BLaER1 treated with 17β-estradiol and CSF1 and Interleukin-3, amounts not matched to agents 10 nM and 100 nM (cell line): ENCODE results near the gene PRCC.
A peak's percentile ranks its signal among the peaks of the same experiment; 100 is the strongest.

Experiments used
- H3K27ac ChIP-seq, 11 experiments: shearing (Covaris generic); formaldehyde crosslinking; 2 replicates each; pipeline ENCODE4 v1.8.1; 2022
- H3K27me3 ChIP-seq, 11 experiments: shearing (Covaris generic); formaldehyde crosslinking; 2 replicates each; pipeline ENCODE4 v1.8.1; 2022
- H3K36me3 ChIP-seq, 11 experiments: shearing (Covaris generic); formaldehyde crosslinking; 2 replicates each; pipeline ENCODE4 v1.8.1; 2022
- H3K4me1 ChIP-seq, 10 experiments: shearing (Covaris generic); formaldehyde crosslinking; 2 replicates each; pipeline ENCODE4 v1.8.1; 2022
- H3K4me2 ChIP-seq, 11 experiments: shearing (Covaris generic); formaldehyde crosslinking; 2 replicates each; pipeline ENCODE4 v1.8.1; 2022
- H3K4me3 ChIP-seq, 10 experiments: shearing (Covaris generic); formaldehyde crosslinking; 2 replicates each; pipeline ENCODE4 v1.8.1; 2022
- H3K9ac ChIP-seq, 11 experiments: shearing (Covaris generic); formaldehyde crosslinking; 2 replicates each; pipeline ENCODE4 v1.8.1; 2022
- H3K9me3 ChIP-seq, 11 experiments: shearing (Covaris generic); formaldehyde crosslinking; replicated peaks in 1 of 11; 2 replicates each; pipeline ENCODE4 v1.8.1; 2022
- H4K20me1 ChIP-seq, 11 experiments: shearing (Covaris generic); formaldehyde crosslinking; 2 replicates each; pipeline ENCODE4 v1.8.1; 2022
- Cebpa-rat ChIP-seq, 11 experiments: shearing (Covaris generic); IDR thresholded peaks; 2 replicates each; pipeline ENCODE4 v1.8.1; 2022

PRCC gene

GRCh38 chr1:156828400-156829124 is 61.2 kb downstream of the PRCC start:
- no peaks in the 10 kb centered on the region for H3K36me3 ChIP-seq
- TF ChIP-seq Cebpa-rat (IDR thresholded peaks at IDR 0.05), result no peak
- H3K4me2 ChIP-seq, result peak overlapping the region; percentile 7 to 62 (median 43); a peak in 21 of 22 replicates
- no peak overlapping the region; a peak in 1 of 22 replicates for H3K9ac ChIP-seq
- peaks cover 0 to 4% (median 0%) of the 10 kb centered on the region in 11 experiments; a peak in 1 of 22 replicates for H4K20me1 ChIP-seq
- H3K4me3 ChIP-seq, result no peak overlapping the region
- H3K4me1 ChIP-seq, result peaks cover 7 to 15% (median 13%) of the 10 kb centered on the region in 10 experiments
- no peaks in the 10 kb centered on the region; a peak in 1 of 22 replicates for H3K27me3 ChIP-seq
- H3K27ac ChIP-seq, result no peak overlapping the region
- no peaks in the 10 kb centered on the region for H3K9me3 ChIP-seq

- H3K4me3 ChIP-seq, result no peak overlapping the region
- no peak overlapping the region for H3K27ac ChIP-seq
- TF ChIP-seq Cebpa-rat (IDR thresholded peaks at IDR 0.05), result no peak
- peaks cover 7 to 15% (median 13%) of the 10 kb centered on the region in 10 experiments for H3K4me1 ChIP-seq
- H3K9ac ChIP-seq, result no peak overlapping the region
- H3K9me3 ChIP-seq, result no peaks in the 10 kb centered on the region
- peaks cover 0 to 4% (median 0%) of the 10 kb centered on the region in 11 experiments; a peak in 1 of 22 replicates for H4K20me1 ChIP-seq
- no peak overlapping the region for H3K4me2 ChIP-seq
- peaks cover 0 to 4% (median 0%) of the 10 kb centered on the region in 11 experiments; a peak in 1 of 22 replicates for H3K27me3 ChIP-seq
- H3K36me3 ChIP-seq, result no peaks in the 10 kb centered on the region
These were observed 65.1 kb downstream of the PRCC start for GRCh38 chr1:156832434-156832833.

GRCh38 chr1:156833603-156834002 is 66.3 kb downstream of the PRCC start:
- H3K4me3 ChIP-seq, result no peak overlapping the region
- peaks cover 0 to 4% (median 0%) of the 10 kb centered on the region in 11 experiments; a peak in 1 of 22 replicates for H3K27me3 ChIP-seq
- H3K27ac ChIP-seq, result no peak overlapping the region
- no peaks in the 10 kb centered on the region for H3K36me3 ChIP-seq
- H3K4me2 ChIP-seq, result no peak overlapping the region
- peaks cover 0 to 4% (median 0%) of the 10 kb centered on the region in 11 experiments; a peak in 1 of 22 replicates for H4K20me1 ChIP-seq
- TF ChIP-seq Cebpa-rat (IDR thresholded peaks at IDR 0.05), result no peak
- H3K9ac ChIP-seq, result no peak overlapping the region
- peaks cover 7 to 12% (median 10%) of the 10 kb centered on the region in 10 experiments for H3K4me1 ChIP-seq
- H3K9me3 ChIP-seq, result no peaks in the 10 kb centered on the region

- no peak overlapping the region for H3K27ac ChIP-seq
- H3K9me3 ChIP-seq, result no peaks in the 10 kb centered on the region
- no peak overlapping the region for H3K4me3 ChIP-seq
- H3K27me3 ChIP-seq, result peaks cover 0 to 4% (median 0%) of the 10 kb centered on the region in 11 experiments; a peak in 1 of 22 replicates
- TF ChIP-seq Cebpa-rat (IDR thresholded peaks at IDR 0.05), result no peak
- no peak overlapping the region for H3K4me2 ChIP-seq
- H3K9ac ChIP-seq, result no peak overlapping the region
- H3K4me1 ChIP-seq, result peaks cover 1 to 10% (median 8%) of the 10 kb centered on the region in 10 experiments
- H3K36me3 ChIP-seq, result no peaks in the 10 kb centered on the region
- H4K20me1 ChIP-seq, result peaks cover 0 to 4% (median 0%) of the 10 kb centered on the region in 11 experiments; a peak in 1 of 22 replicates
These were observed 67.0 kb downstream of the PRCC start for GRCh38 chr1:156834322-156834721.

- Histone ChIP-seq H3K9ac (no peak overlapping the region), H3K4me1 (peaks cover 0 to 13% (median 9%) of the 10 kb centered on the region in 10 experiments; a peak in 13 of 20 replicates), H3K27me3 (peaks cover 0 to 4% (median 0%) of the 10 kb centered on the region in 11 experiments; a peak in 1 of 22 replicates), H4K20me1 (peaks cover 0 to 4% (median 0%) of the 10 kb centered on the region in 11 experiments; a peak in 1 of 22 replicates), H3K9me3 (no peaks in the 10 kb centered on the region), H3K27ac (no peak overlapping the region), H3K4me3 (no peak overlapping the region), H3K4me2 (no peak overlapping the region), H3K36me3 (no peaks in the 10 kb centered on the region)
- TF ChIP-seq Cebpa-rat (IDR thresholded peaks at IDR 0.05), result no peak
These were observed 68.8 kb downstream of the PRCC start for GRCh38 chr1:156836041-156836654.

GRCh38 chr1:156836892-156837291 is 69.6 kb downstream of the PRCC start:
- Histone ChIP-seq H3K4me2 (no peak overlapping the region), H3K9me3 (no peaks in the 10 kb centered on the region), H3K27ac (no peak overlapping the region), H3K4me3 (no peak overlapping the region), H4K20me1 (peaks cover 0 to 4% (median 0%) of the 10 kb centered on the region in 11 experiments; a peak in 1 of 22 replicates), H3K4me1 (peaks cover 0 to 13% (median 9%) of the 10 kb centered on the region in 10 experiments; a peak in 13 of 20 replicates), H3K9ac (no peak overlapping the region), H3K27me3 (peaks cover 0 to 4% (median 0%) of the 10 kb centered on the region in 11 experiments; a peak in 1 of 22 replicates), H3K36me3 (no peaks in the 10 kb centered on the region)
- TF ChIP-seq Cebpa-rat (IDR thresholded peaks at IDR 0.05), result no peak

- no peak overlapping the region for H3K4me3 ChIP-seq
- peak overlapping the region in 10 of 11 experiments; percentile 11 to 64 (median 54); a peak in 19 of 22 replicates for H3K4me2 ChIP-seq
- H3K9me3 ChIP-seq, result no peaks in the 10 kb centered on the region
- TF ChIP-seq Cebpa-rat (IDR thresholded peaks at IDR 0.05), result no peak
- H3K9ac ChIP-seq, result no peak overlapping the region; a peak in 1 of 22 replicates
- H4K20me1 ChIP-seq, result no peaks in the 10 kb centered on the region; a peak in 1 of 22 replicates
- H3K27me3 ChIP-seq, result peaks cover 0 to 4% (median 0%) of the 10 kb centered on the region in 11 experiments; a peak in 1 of 22 replicates
- H3K4me1 ChIP-seq, result peaks cover 5 to 13% (median 9%) of the 10 kb centered on the region in 10 experiments; a peak in 15 of 20 replicates
- H3K36me3 ChIP-seq, result no peaks in the 10 kb centered on the region
- H3K27ac ChIP-seq, result no peak overlapping the region
These were observed 71.6 kb downstream of the PRCC start for GRCh38 chr1:156838972-156839371.

- no peak overlapping the region for H3K4me3 ChIP-seq
- no peaks in the 10 kb centered on the region for H3K36me3 ChIP-seq
- no peak overlapping the region for H3K9ac ChIP-seq
- peak overlapping the region in 10 of 11 experiments; percentile 11 to 64 (median 54); a peak in 19 of 22 replicates for H3K4me2 ChIP-seq
- no peak for TF ChIP-seq Cebpa-rat (IDR thresholded peaks at IDR 0.05)
- no peak overlapping the region for H3K27ac ChIP-seq
- no peaks in the 10 kb centered on the region; a peak in 1 of 22 replicates for H4K20me1 ChIP-seq
- peaks cover 0 to 4% (median 0%) of the 10 kb centered on the region in 11 experiments; a peak in 1 of 22 replicates for H3K27me3 ChIP-seq
- H3K9me3 ChIP-seq, result no peaks in the 10 kb centered on the region
- peaks cover 5 to 13% (median 9%) of the 10 kb centered on the region in 10 experiments; a peak in 15 of 20 replicates for H3K4me1 ChIP-seq
These were observed 72.2 kb downstream of the PRCC start for GRCh38 chr1:156839426-156840109.
